NCI-H2029 (cell line): ENCODE measurements around the gene PGBD5.

ENCODE experiments used
- DNase-seq: peaks from one replicate; lab custom pipeline; 2025; lab: John Stamatoyannopoulos, UW

The PGBD5 gene

GRCh38 chr1:230322421-230322756 is 103.7 kb downstream of the PGBD5 start:
- no peak for DNase-seq

- DNase-seq: no peak
Measured at GRCh38 chr1:230321741-230322420, 104.3 kb downstream of the PGBD5 start.

- no peak for DNase-seq
Measured at GRCh38 chr1:230321341-230321740, 104.8 kb downstream of the PGBD5 start.

DNA sequence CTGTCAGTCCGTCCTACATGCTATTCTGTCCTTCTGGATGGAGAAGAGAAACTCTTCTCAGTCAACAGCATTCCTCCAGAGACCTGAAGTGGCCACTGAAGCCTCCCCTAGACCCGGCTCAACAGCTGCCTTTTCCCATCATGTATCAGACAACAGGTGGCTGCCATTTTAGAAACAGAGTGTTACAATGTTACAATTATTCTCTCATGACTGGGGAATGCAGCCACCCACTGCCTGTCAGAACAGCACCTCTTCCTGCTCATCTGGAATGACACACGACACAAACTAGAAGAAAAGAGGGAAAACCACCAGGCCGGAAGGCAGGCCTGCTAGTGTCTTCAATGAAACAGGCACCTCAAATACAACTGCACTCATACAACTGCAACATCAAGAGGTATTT is 105.3 kb downstream of the PGBD5 start:
- DNase-seq: no peak

DNA sequence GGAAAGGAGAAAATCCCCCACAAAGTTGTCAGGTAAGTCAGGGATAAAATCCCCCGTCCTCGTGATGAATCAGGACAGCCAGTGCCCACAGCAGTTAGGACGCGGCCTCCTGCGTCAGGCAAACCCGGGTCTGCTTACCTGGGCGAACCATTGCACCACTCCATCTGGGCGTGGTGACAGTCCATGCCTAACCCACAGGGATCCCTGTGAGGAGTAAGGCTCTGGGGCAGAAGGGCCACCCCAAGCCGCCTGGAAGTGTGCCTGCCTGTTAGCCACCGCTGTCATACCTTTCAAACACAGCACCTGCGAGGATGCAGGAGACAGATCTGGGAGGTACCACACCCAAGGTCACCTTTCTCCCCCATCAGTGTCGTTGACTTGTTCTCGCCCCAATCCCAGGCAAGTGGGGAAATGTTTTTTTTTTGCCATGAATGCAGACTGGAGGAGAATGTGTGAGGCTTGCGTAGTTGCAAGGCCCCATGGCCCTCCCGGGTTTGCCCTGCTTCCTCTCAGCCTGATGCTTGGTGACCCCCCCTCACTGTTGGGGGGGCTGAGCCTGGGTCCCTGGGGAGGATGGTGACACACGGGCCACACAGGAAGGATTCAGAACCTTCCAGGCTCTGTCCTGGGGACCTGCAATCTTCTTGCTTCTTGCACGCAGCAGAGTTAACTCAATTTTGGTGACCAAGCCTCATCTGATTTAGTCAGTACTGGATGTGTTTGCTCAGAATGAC is 107.0 kb downstream of the PGBD5 start:
- no peak for DNase-seq

- DNase-seq: no peak
Measured at GRCh38 chr1:230317823-230318819, 108.0 kb downstream of the PGBD5 start.

DNA sequence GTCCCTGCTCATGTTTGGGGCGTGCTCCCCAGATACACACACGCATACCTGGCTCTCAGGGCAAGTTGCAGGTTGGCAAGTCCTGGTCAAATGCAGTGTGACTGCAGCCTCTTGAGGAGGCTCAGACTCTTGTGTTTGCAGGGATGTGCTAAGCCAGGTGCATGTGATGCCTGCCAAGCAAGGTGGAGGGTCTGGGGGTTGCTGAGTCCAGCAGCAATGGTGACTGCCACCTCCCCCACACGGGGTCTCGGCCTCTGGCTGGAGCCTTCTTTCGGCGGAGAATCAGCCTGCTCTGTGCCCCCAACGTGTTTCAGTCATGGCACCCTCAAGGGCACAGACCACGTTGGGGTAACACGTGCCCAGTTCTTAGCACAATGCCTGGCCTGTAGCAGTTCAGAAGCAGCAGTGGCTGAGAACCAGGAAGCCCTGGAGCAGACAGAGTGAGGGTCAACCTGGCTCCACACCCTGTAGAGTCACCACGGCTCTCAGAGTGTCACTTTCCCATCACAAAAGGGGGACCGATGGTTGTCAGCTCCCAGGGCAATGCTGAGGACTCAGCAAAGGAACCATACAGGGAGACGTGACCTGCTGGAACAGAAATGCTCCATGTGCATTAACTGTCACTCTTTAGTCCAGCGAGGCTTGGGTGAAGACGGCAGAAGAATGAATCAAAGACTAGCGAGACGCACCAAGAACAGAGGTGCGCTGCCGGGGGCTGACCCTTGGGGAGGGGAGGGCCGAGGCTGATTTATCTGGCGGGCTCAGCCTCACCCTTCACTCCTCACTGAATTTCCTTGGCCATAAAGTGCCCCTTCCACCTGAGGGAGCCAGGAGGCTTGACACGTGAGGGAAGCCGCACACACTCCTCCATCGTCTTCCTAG is 109.0 kb downstream of the PGBD5 start:
- DNase-seq: no peak

DNA sequence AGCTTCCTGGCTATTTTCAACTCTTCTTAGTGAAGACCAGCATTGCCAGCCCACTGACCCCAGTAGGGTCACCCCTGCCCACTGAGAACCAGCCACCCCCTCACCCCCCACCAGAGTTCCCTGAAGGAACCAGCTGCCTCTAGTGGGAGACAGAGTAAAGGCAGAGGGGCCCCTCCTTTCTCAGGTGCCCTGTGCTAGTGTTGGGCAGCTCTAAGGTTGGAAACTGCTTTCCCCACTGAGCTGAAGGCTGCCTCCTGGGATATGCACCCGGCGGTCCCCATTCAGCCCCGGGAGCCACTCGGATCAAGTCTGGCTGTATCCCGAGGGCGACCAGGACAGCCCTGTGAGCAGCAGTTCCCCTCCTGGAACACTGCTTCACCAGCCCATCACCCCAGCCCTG is 111.0 kb downstream of the PGBD5 start:
- DNase-seq: no peak

- no peak for DNase-seq
Measured at GRCh38 chr1:230314142-230314470, 112.0 kb downstream of the PGBD5 start.

GRCh38 chr1:230313453-230314141 is 112.5 kb downstream of the PGBD5 start:
- DNase-seq: no peak

- DNase-seq: no peak
Measured at GRCh38 chr1:230312676-230313075, 113.5 kb downstream of the PGBD5 start.

DNA sequence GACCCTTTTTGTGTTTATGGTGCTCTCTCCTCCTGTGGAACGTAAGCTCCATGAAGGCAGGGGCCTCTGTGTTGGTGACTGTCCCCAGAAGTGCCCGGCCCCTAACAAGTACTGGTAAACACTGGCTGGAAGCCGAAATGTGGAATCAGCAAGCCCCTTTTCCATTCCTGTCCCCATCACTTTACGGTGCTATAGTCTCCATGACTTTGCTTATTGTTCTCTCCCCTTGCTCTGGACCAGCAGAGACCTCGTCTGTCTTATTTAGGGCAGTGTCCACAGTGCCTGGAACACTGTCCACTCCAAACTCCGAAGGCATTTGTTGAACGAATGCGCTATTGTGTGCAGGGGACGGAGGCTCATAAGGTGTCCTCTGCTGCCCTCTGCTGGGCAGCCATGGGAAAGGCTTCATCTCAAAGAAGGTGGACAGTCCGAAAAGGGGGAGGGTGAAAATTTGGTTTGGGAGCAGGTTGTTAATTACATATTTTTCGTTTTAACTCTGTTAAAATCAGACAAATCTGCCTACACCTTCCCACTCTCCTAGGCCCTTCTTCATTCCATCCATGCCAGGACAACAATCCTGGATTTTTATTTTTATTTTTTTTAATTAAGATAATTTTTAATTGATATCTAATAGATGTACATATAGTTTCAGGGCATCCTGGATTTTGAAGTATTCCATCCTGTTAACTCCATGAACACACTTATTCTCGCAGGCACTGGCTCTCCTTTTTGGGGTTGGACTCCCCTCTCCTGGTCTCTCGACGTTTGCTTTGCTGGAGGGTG is 115.6 kb downstream of the PGBD5 start:
- peak; percentile 47 for DNase-seq

DNA sequence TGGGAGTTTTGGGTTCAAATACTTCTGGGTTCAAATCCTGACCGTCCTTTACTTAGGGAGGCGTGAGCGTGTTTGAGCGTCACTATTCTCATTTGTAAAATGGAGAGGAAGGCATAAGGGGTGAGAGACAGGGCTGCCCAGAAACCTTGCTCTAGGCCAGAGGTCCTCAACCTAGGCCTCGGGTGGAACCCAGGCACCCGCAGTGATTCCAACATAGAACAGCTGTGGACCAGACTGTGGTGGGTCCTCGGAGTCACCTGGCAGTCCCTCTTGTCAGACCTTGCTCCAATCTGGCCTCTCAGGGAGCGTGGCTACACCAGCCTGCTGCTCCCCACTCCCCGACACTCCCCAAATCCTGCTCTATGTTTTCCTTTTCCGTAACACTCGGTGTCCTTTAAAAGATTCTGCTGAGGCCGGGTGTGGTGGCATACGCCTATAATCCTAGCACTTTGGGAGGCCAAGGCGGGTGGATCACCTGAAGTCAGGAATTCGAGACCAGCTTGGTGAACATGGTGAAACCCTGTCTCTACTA is 116.4 kb downstream of the PGBD5 start:
- DNase-seq: no peak

- no peak for DNase-seq
Measured at GRCh38 chr1:230308821-230309220, 117.3 kb downstream of the PGBD5 start.

DNA sequence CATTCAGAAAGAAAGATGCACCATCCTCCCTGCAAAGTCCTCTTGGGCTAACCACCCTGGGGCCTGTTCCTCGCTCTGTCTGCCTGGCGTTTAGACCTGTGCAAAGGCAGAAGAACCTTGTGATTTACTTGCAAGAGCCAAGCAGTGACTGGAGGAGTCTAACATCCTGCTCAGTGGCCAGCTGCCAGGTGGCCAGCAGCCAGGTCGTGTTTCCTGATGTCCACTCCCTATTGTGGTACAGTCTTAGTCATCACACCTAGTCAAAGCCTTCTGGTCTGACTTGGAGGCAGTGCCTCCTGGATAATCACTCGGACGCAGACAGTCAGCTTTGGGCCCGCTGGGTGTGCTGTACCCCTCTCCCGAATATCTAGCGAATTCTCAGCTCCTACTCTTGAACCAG is 118.1 kb downstream of the PGBD5 start:
- DNase-seq: peak; percentile 77

- DNase-seq: peak; percentile 22
Measured at GRCh38 chr1:230307213-230307612, 118.9 kb downstream of the PGBD5 start.

GRCh38 chr1:230306169-230306568 is 120.0 kb downstream of the PGBD5 start:
- no peak for DNase-seq

- DNase-seq: peak; percentile 72
Measured at GRCh38 chr1:230303822-230304221, 122.3 kb downstream of the PGBD5 start.

DNA sequence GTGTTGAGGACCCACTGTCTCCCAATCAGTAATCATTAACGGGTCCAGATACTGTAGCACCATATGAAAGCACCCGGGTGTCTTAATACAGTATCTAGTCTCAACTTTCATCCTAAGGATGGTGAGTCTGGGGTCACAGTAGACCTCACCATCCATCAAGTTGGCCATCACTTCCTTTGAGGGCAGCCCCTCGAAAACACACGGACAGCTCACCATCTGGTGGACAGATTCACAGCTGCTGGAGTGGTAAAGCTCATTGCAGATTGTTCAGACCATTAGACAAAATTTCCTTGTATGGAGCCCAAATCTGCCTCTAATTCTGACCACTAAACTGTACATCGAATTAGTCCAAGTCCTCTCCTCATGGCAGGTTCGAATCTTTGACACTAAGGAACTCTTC is 123.1 kb downstream of the PGBD5 start:
- DNase-seq: no peak

- peak; percentile 33 for DNase-seq
Measured at GRCh38 chr1:230301822-230302221, 124.3 kb downstream of the PGBD5 start.
